Activated B cell treated with CpG ODN at 0.5 μM for 24 hours (primary cell): ENCODE results near the gene CFAP20DC. TPM values are rescaled to one million over a fixed set of nuclear protein-coding genes. Genes with fewer than 3 reads are reported as not detected.
"Not testable (repeated sequence)": the region's sequence is repeated elsewhere in the genome, so short reads cannot be mapped to it uniquely, and the experiment has no call there.

Experiments used
- ATAC-seq: fragments of 200-7000 bp; cut with Tn5 transposase; one replicate; pipeline ENCODE4 v1.10.0; 2021; ENCODE audit warnings: low read depth, mild to moderate bottlenecking, moderate library complexity
- CTCF ChIA-PET: fragments of 350-600 bp; sonication (Branson Sonifier 250); formaldehyde crosslinking; loops from one replicate; lab custom pipeline; 2021; ENCODE audit warnings: antibody characterized with exemption; lab: Charles Lee
- POLR2A ChIA-PET: fragments of 350-600 bp; sonication (Branson Sonifier 250); formaldehyde crosslinking; loops from one replicate; lab custom pipeline; 2021; ENCODE audit warnings: antibody characterized with exemption; lab: Charles Lee
- DNase-seq: peaks from one replicate; pipeline ENCODE4 v3.0.0; 2022
- H3K27ac Mint-ChIP-seq: one replicate; pipeline ENCODE4 v1.8.0; 2020; ENCODE audit warnings: mixed read lengths
- H3K27me3 Mint-ChIP-seq: one replicate; pipeline ENCODE4 v1.8.0; 2021; ENCODE audit warnings: mixed read lengths
- H3K36me3 Mint-ChIP-seq: one replicate; pipeline ENCODE4 v1.8.0; 2021; ENCODE audit warnings: low read depth, mixed read lengths
- H3K4me1 Mint-ChIP-seq: one replicate; pipeline ENCODE4 v1.8.0; 2021; ENCODE audit warnings: mixed read lengths
- H3K4me3 Mint-ChIP-seq: one replicate; pipeline ENCODE4 v1.8.0; 2020; ENCODE audit warnings: mild to moderate bottlenecking, mixed read lengths
- H3K9me3 Mint-ChIP-seq: one replicate; pipeline ENCODE4 v1.8.0; 2020; ENCODE audit warnings: mixed read lengths
- CTCF ChIP-seq: fragments of 200-600 bp; IDR thresholded peaks from one replicate; pipeline ENCODE4 v1.8.0; 2022; ENCODE audit warnings: antibody characterized with exemption, mild to moderate bottlenecking
- intact Hi-C: fragments of 100-400 bp; cut with micrococcal nuclease; formaldehyde crosslinking; loops from one replicate; pipeline ENCODE4 v1.15.1; 2024
- total RNA-seq: library from RNA; stranded (reverse); gene quantifications from 2 replicates; pipeline ENCODE4 v1.2.3, GENCODE V29; 2022

The CFAP20DC gene
- total RNA-seq, 1 donor from 2014 or later, result 1.6 TPM

GRCh38 chr3:59064276-59064675 is 14.5 kb upstream of the CFAP20DC start:
- Mint-ChIP-seq H3K4me1 (no peaks in the 10 kb centered on the region), H3K36me3 (no peaks in the 10 kb centered on the region), H3K27ac (no peak overlapping the region), H3K4me3 (no peak overlapping the region), H3K9me3 (peaks cover 9% of the 10 kb centered on the region), H3K27me3 (no peaks in the 10 kb centered on the region)
- TF ChIP-seq CTCF, result no peak
- ChIA-PET POLR2A (no interaction called here), CTCF (no interaction called here)
- DNase-seq, result no peak
- ATAC-seq, result no peak
- intact Hi-C loops, result no loop called here

GRCh38 chr3:59056706-59057105 is 6.9 kb upstream of the CFAP20DC start:
- CTCF ChIA-PET, result interaction anchor here (1.0 kb wide), 1 partner anchor 232 kb away, joined by 4 read pairs; no protein-coding TSS in a partner anchor
- intact Hi-C loops, result no loop called here
- no peak for TF ChIP-seq CTCF
- no peak overlapping the region for H3K4me3 Mint-ChIP-seq
- no peak overlapping the region for H3K27ac Mint-ChIP-seq
- DNase-seq (no peak), ATAC-seq (no peak)
- H3K27me3 Mint-ChIP-seq, result no peaks in the 10 kb centered on the region
- peaks cover 1% of the 10 kb centered on the region for H3K4me1 Mint-ChIP-seq
- POLR2A ChIA-PET, result no interaction called here
- no peaks in the 10 kb centered on the region for H3K36me3 Mint-ChIP-seq
- H3K9me3 Mint-ChIP-seq, result no peaks in the 10 kb centered on the region

GRCh38 chr3:59052803-59053411 is 3.1 kb upstream of the CFAP20DC start:
- ATAC-seq (no peak), DNase-seq (no peak)
- intact Hi-C loops, result loop anchor here (1.0 to 5.0 kb wide), 7 partner anchors 59 to 804 kb away; partner anchors contain the start of genes HTD2, KCTD6 and RPP14
- H3K4me3 Mint-ChIP-seq, result no peak overlapping the region
- H3K36me3 Mint-ChIP-seq, result peaks cover 2% of the 10 kb centered on the region
- ChIA-PET POLR2A (interaction anchor here (0.6 kb wide), 1 partner anchor 57 kb away, joined by 4 read pairs; no protein-coding TSS in a partner anchor), CTCF (interaction anchor here (0.7 to 5.4 kb wide), 19 partner anchors 10 to 747 kb away, joined by 3 to 56 read pairs (median 3); partner anchors contain the start of genes HTD2 and RPP14)
- no peak overlapping the region for H3K27ac Mint-ChIP-seq
- H3K4me1 Mint-ChIP-seq, result peaks cover 7% of the 10 kb centered on the region
- TF ChIP-seq CTCF, result no peak
- H3K27me3 Mint-ChIP-seq, result no peaks in the 10 kb centered on the region
- H3K9me3 Mint-ChIP-seq, result no peaks in the 10 kb centered on the region

- H3K4me1 Mint-ChIP-seq, ATAC-seq, DNase-seq, H3K4me3 Mint-ChIP-seq, H3K27me3 Mint-ChIP-seq, POLR2A ChIA-PET, H3K36me3 Mint-ChIP-seq, H3K27ac Mint-ChIP-seq, H3K9me3 Mint-ChIP-seq: not testable (repeated sequence)
- CTCF ChIA-PET, result interaction anchor here (5.4 kb wide), 1 partner anchor 227 kb away, joined by 56 read pairs; no protein-coding TSS in a partner anchor
- intact Hi-C loops, result loop anchor here (5.0 kb wide), 3 partner anchors 559 to 806 kb away; partner anchors contain the start of genes HTD2, KCTD6 and RPP14
These were observed 1.1 kb upstream of the CFAP20DC start for GRCh38 chr3:59050811-59051414.

- Mint-ChIP-seq H3K27ac (no peak overlapping the region), H3K4me1 (peaks cover 5% of the 10 kb centered on the region), H3K36me3 (peaks cover 2% of the 10 kb centered on the region), H3K27me3 (no peaks in the 10 kb centered on the region), H3K4me3 (no peak overlapping the region), H3K9me3 (no peaks in the 10 kb centered on the region)
- ATAC-seq, result no peak
- CTCF ChIA-PET, result no interaction called here
- DNase-seq, result no peak
- intact Hi-C loops, result no loop called here
- POLR2A ChIA-PET, result no interaction called here
- TF ChIP-seq CTCF, result no peak
These were observed 3.0 kb downstream of the CFAP20DC start for GRCh38 chr3:59046839-59047238.
